HG03575 (cell line): Measurements from ENCODE around the gene CPSF6.
A peak's percentile ranks its signal among the peaks of the same experiment; 100 is the strongest.
"Not testable (repeated sequence)": the region's sequence is repeated elsewhere in the genome, so short reads cannot be mapped to it uniquely, and the experiment has no call there.

ENCODE experiments used
- ATAC-seq: cut with Tn5 transposase; IDR thresholded peaks from one replicate; pipeline ENCODE4 v1.9.1; 2021; ENCODE audit not compliant: unreplicated experiment, insufficient number of reproducible peaks, low FRiP score; ENCODE audit errors: extremely low read depth

The CPSF6 gene

DNA sequence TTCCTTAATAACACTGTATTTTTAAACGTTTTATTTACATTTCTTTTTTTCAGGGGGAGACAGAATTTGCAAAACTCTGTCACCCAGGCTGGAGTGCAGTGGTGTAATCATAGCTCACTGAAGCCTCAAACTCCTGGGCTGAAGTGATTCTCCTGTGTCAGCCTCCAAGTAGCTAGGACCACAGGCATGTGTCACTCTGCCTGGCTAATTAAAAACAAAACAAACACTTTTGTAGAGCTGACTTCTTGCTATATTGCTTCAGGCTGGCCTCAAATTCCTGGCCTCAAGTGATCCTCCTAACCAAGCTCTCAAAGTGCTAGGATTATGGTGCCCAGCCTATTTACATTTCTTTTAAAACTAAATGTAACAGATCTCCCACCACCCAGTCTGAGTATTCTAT, 12.7 kb downstream of the CPSF6 start:
- no peak for ATAC-seq

- ATAC-seq: no peak
Observed at GRCh38 chr12:69254046-69254445, 14.7 kb downstream of the CPSF6 start.

GRCh38 chr12:69254862-69255261, 15.5 kb downstream of the CPSF6 start:
- ATAC-seq: no peak

GRCh38 chr12:69258655-69259054, 19.3 kb downstream of the CPSF6 start:
- no peak for ATAC-seq

DNA sequence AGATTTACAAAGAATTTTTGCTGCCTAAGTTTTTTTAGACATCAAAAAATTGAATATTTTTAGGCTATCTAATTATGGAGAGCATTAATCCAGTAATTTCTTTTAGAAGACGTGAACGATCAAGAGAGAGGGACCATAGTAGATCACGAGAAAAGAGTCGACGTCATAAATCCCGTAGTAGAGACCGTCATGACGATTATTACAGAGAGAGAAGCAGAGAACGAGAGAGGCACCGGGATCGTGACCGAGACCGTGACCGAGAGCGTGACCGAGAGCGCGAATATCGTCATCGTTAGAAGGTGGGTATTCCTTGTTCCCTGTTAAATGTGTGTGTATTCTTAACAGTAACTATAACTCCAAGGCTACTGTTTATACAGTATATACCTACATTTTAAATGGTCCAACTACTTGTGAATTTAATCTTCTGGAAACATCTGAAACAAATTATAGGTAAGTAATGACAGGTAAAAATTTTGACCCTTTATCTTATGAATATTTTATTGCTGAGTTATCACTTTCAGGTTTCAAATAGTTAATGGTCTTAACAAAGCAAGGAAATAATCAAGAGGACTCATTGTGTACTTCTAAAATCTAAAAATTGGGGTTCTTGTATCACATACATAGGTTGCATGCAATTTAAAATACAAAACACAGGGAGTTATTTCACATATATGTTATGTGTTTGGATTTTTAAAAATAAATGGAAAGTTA, 23.1 kb downstream of the CPSF6 start:
- ATAC-seq: no peak

- ATAC-seq: no peak
Observed at GRCh38 chr12:69265205-69265604, 25.8 kb downstream of the CPSF6 start.

- not testable (repeated sequence) for ATAC-seq
Observed at GRCh38 chr12:69265633-69266032, 26.3 kb downstream of the CPSF6 start.

- ATAC-seq: no peak
Observed at GRCh38 chr12:69266036-69266635, 26.8 kb downstream of the CPSF6 start.

DNA sequence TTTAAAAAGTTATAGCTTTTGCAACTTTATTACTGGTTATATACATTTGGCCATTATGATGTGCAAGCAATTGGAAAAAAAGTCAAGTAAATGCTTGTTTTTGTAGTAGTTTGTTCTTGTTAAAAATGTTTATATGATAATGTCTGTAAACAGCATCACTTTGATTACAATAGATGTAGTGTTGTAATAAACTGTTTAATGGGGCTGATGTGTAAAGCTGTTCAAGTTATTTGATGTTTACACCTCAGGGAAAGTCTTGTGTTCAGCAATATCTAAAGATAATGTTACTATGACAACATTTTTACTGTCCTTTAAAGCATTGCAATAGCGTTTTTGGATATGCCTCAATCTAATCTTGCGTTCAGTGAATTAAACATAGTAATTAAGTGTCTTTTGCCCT, 30.4 kb downstream of the CPSF6 start:
- ATAC-seq: no peak

GRCh38 chr12:69272511-69272910, 33.1 kb downstream of the CPSF6 start:
- ATAC-seq: no peak

DNA sequence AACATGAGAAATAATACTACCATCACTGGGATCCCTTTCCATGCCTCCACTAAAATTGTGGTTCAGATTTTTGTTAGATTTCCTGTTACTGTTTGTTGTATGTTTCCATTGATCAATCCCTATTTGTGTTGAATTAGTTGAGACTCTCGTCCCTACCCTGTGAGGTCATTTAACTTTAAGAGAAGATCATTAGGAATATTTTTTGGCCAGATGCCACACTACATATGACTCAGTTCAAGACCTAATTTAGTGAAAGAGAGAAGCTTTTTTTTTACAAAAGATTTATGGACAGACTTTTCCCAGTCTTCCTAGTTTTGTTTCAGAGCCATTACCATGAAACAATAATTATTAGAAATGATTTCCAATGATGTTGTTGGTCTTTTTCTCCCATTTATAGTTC, 35.5 kb downstream of the CPSF6 start:
- no peak for ATAC-seq

DNA sequence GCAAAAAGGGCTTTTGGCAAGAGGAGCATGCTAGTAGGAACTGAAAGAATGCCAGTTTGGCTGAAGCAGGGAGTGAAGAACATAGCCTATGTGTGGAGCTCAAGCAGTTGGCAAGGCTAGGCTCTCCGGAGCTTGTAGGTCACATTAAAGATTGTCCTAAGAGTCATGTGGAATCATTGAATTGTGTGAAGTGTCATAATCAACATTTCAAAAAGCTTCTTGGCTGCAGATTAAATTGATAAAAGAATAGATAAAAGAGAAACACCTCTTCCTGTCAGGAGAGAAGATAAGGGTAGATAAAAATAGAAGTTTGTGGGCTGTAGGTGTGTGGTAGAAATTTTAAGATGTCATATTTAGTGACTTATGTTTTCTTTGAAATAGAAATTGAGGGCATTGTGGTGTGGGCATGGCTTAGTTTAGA, 36.1 kb downstream of the CPSF6 start:
- no peak for ATAC-seq

DNA sequence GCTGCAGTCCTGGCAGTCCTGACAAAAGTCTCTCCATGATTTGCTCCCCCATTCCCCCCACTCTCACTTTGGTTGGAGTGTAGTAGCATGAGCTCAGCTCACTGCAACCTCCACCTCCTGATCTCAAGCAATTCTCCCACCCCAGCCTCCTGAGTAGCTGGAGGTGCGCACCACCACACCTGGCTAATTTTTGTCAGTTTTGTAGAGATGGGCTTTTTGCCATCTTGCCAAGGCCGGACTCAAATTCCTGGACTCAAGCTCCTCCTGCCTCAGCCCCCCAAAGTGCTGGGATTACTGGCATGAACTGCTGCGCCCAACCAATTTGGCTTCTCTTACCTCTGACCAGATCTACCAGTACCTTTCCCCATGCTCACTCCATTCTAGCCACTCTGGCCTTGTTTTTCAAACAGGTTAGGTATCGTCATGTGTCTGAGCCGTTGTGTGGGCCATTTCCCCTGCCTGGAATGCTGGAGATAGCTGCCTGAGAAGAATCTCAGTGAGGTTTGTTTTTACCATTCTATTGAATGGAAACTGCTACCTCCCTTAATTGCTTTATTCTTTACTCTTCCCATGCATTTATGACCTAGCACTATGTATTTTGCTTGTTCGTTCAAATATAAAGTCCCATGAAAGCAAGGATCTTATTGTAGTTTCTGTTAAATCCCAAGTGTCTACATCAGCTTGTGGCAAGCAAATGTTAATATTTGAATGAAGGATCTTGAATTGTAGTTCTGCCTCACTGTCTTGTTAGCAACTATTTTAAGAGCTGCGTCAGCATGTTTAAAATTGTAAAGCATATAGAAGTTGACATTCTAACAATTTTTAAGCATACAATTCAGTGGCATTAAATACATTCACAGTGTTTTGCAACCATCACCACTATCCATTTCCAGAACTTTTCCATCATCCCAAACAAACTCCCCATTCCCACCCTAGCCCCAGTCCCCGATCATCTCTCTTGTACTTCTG, 39.7 kb downstream of the CPSF6 start:
- ATAC-seq: no peak

DNA sequence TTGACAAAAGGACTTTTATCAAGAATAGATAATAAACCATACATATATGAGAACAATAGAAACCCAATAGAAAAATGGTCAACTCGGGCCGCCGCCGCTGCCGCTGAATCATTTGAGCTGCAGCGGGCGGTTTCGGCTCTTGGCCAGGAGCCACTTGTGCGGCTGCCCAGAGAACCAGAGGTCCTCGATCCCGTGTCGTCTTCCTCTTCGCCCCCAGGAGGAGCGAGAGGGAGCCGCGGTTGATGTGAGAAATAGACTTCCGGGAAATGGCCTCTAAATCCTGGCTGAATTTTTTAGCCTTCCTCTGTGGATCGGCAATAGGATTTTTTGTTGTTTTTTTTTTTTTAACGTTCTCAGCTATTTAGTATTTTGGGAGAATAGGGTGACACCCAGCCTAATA, 44.8 kb downstream of the CPSF6 start:
- no peak for ATAC-seq

GRCh38 chr12:69287556-69287955, 48.2 kb downstream of the CPSF6 start:
- ATAC-seq: no peak

DNA sequence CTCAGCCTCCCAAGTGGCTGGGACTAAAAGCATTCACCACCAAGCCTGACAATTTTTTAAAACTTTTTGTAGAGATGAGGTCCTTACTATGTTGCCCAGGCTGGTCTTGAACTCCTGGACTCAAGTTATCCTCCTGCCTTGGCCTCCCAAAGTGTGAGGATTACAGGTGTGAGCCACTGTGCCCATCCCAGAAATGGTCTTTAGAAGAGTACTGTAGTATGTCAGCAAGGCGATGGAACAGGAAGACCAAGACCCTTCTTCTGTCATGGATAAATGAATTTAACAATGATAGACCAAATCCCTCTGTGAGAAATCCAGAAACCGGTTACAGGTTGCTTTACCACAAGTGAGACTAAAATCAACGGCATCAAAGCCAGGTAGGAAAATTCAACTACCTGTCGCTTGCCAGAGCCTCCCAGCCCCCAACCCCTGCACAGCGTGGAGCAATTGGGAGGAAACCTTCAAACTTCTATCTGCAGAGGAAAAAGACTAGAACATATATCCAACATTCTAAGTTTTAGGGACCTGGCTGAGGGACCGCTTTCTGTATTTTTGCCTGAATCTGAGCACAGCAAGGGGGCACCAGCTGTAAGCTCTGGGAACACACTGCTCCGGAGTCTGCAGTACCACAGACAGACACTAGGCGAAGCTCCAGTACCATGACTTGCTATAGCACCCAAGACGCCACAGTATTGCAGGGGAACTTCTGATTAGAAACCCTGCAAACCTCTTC, 51.3 kb downstream of the CPSF6 start:
- peak; percentile 84 for ATAC-seq

DNA sequence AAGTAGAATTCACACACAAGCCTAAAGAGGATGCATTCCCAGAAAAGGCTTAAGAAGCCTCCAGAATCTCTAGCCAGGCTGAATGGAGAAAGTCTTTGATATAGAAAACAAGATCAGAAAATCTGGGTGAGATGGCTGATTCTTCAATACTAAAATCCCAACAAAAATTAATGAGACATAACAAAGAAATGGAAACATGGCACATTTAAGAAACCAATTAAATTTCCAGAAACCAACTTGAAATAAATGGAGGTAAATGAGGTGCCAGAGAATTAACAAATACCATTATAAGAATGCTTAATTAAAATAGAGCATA, 51.9 kb downstream of the CPSF6 start:
- no peak for ATAC-seq

GRCh38 chr12:69298133-69298532, 58.8 kb downstream of the CPSF6 start:
- ATAC-seq: no peak

DNA sequence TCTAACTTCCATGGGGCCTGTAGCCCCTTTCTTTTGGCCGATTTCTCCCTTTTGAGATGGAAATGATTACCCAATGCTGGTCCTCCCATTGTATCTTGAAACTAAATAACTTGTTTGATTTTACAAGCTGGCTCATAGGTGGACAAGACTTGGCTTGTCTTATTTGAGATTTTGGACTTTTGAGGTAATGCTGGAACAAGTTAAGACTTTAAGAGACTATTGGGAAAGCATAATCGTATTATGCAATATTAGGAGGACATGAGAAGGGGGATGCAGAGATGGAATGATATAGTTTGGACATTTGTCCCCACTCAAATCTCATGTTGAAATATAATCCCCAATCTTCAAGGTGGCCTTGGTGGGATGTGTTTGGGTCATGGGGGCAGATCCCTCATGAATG, 59.6 kb downstream of the CPSF6 start:
- no peak for ATAC-seq
